ENCODE measurements around the gene HDAC5.

HDAC5 gene

GRCh38 chr17:44086364-44087311 is 36.8 kb downstream of the HDAC5 start:
- DNase-seq (ENCODE audit: low spot score): no peak

DNA sequence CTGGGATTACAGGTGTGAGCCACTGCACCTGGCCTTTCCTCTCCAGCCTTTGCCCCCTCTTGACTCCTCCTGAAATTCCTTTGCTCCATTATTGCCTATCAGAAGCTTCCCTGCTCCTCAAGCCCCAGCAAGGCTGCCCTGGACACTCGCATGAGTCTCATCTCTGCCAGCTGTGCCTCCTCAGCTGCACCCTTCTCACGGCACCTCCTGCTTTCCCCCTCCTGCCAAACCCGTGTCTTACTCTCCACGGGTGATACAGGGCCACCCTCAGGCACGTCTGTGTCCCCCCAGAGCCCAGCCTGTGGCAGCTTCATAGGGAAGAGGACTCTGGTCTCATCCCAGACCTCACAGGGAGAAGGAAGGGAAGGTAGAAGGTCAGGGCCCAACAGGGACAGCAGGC is 37.5 kb downstream of the HDAC5 start:
- DNase-seq (ENCODE audit: low spot score): no peak

DNA sequence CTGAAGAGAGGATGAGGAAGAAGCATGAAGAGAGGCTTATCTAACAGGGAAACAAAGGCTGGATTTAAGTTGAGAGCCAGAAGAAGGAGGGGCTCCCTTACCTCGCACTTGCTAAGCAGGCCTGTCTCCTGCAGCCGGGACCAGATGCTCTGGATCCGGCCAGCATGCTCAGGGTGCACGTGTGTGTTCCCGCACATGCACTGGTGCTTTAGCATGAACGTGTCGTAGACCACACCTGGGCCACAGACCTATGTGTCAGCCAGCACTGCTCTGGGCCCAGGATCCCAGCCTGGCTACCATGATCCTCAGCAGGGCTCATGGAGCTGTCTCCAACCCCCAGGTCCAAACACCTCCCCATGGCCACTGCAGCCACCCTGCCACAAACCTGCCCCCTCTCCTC is 38.5 kb downstream of the HDAC5 start:
- DNase-seq (ENCODE audit: low spot score): no peak

GRCh38 chr17:44084131-44084538 is 39.3 kb downstream of the HDAC5 start:
- no peak for DNase-seq (ENCODE audit: low spot score)

DNA sequence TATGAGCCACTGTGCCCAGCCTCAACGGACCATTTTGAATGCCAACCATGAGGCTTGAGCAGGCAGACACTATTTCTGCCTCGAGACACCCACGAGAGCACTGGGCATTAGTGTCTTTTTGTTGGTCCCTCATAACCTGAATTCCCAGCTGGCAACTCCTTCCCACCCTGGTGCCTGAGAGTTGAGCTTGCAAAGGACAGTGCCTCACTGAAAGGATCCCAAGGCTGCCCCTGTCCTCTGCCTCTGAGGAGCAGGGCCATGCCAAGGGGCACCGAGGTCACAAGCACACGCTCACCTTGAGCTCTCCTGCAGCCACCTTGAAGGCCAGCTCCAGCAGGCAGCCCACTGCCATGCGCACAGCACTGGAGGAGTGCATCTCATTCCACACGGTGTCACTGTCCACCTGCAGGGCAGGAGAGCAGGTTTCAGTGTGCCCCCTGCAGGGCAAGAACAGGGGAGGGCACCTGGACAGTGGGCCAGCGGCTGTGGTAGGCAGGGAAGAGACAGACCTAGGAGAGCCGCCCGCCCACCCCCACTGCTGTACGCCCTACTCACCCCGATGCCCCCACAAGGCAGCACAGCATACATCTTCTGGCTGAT is 40.1 kb downstream of the HDAC5 start:
- no peak for DNase-seq (ENCODE audit: low spot score)

DNA sequence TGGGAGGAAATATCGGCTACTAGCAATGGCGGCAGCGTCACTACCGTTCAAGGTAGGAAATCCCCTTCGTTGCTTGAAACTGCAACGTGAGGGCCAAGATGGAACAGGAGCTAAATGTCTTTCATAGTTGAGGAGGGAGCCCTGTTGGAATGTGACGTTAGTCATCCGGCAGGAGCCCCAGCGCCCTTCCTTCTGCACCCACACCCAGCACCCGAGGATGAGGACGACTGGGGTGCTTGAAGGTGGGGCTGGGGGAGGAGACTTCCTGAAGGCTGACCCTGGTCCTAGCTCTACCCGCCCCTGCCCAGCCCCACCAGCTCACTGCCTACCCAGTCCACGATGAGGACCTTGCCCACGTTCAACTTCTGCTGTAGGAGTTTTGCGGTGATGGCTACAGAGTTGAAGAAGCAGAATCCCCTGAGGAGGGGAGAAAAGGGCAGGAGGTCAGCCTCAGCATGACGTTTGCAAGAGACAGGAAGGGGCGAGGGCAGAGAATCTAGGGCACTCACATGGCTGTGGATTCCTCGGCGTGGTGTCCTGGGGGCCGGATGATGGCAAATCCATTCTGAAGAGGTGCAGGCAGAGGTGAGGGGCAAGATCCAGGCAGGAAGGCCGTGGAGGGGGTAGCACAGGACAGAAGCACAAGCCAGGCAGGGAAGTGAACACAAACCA is 41.0 kb downstream of the HDAC5 start:
- DNase-seq (ENCODE audit: low spot score): no peak

DNA sequence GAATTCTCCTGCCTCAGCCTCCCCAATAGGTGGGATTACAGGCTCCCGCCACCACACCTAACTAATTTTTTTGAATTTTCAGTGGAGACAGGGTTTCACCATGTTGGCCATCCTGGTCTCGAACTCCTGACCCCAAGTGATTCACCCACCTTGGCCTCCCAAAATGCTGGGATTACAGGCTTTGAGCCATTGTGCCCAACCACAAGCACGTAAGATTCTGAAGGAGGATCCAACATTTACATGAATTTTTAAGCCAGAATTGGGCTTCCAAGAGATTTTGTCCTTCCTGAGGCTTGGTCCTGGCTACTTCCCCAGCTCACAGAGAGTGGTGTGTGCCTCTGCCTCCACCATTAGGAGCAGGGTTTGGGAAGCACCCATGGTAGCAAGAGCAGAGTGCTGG is 41.8 kb downstream of the HDAC5 start:
- no peak for DNase-seq (ENCODE audit: low spot score)

DNA sequence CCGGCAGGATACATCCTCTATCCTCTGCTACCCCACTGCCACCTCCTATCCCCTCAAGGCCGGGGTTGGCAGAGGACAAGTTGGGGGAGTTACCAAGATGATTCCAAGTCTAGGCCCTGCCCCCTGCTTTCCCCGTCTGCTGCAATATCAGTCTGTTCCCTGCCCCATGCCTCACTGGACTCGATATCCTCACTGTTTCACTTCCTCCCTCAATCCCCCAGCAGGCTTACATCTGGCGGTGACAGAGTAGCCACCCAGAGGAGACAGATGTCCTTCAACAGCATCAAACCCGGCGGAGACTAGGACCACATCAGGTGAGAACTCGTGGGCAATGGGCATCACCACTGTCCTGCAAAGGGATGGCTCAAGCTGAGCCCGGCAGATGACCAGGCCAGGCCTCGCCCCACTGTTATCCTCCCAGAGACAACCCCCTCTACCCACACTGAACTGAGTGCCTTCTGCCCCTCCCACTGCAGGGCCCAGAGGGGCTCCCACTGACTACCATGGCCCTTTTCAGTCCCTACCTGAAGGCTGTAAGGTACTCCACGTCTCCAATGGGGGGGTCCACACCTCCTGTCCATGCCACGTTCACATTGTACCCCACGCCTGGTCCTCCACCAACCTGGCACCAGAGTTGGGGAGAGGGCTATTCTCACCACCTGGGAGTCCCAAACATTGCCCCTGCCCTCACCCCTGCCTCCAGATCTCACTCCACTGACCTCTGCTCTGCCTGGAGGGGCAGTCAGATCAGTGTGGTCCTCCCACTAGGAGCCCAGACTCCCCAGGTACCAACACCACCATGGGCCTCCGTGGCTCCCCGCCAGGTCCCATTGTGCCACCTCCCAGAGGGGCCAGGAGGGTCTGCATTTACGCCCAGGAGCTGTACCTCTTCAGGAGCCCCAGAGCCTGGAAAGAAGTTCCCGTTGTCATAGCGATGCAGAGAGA is 43.3 kb downstream of the HDAC5 start:
- no peak for DNase-seq (ENCODE audit: low spot score)

DNA sequence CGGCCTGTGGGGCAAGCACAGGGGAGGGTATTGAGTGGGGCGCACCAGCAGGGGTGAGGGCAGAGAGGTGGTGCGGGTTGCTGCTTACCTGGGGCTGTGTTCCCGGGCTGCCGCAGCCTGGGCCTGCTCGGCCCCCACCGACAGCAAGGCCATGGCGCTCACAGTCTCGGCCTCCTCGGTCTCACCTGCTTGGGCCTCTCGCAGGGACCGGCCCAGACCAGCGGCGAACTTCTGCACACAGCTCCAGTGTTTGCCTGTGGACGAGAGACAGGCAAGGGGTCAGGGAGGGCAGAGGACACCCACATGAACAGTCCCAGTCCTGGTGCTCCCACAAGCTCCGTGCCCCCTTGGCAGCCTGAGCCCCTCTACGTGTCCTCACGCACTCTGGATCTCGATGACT is 45.0 kb downstream of the HDAC5 start:
- DNase-seq (ENCODE audit: low spot score): no peak

DNA sequence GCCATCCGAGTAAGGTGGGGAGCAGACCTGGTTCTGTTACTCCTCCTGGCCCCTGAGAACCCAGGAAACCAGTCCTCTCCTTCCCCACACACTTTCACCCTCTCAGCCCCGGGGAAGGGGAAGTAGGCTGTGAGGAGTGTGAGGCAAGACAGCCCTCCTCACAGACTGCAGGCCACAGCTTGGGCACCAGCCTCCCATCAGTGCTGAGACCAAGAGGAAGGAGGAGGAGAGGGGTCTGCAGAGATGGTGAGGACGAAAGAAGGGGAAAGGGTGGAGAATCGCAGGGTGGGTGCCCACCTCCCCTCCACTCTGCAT is 45.9 kb downstream of the HDAC5 start:
- DNase-seq (ENCODE audit: low spot score): no peak

DNA sequence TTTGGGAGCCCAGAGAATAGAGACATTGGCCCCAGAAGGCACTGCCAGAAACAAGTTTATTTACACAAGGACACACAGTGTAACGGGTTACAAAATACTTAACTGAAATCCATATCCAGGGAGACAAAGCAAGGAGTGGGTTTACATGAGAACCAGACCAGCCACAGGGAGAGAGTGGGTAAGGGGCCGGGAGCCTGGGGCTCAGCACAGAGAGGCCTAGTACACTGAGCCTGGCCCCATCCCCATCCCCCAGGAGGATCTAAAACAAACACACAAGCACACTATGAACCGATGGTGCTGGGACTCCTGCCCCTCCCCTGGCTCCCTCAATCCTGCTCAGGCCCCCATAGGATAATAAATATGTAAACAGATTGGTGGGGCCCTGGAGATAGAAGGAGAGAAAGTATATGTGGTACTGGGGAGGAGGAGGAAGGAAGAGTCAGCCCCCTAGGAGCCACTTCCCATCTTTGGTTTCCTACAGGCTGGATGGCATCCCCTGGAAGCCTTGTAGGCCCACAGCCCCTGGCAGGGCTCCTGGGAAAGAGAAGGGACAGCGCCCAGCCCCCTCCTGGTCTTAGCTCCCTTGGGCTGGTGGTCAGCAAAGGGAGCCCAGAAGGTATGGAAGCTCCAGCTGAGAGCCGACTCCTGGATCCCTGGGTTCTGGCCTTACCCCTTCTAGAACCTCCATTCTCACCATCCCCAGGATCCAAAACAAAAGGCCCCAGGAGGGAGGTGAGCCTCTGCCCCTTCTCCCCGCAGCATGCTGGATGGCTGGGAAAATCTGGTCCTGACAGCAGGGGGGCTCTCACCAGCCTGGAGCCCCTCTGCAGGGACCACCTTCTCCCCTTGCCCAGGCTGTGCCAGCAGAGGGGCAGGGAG is 46.5 kb downstream of the HDAC5 start:
- no peak for DNase-seq (ENCODE audit: low spot score)

DNA sequence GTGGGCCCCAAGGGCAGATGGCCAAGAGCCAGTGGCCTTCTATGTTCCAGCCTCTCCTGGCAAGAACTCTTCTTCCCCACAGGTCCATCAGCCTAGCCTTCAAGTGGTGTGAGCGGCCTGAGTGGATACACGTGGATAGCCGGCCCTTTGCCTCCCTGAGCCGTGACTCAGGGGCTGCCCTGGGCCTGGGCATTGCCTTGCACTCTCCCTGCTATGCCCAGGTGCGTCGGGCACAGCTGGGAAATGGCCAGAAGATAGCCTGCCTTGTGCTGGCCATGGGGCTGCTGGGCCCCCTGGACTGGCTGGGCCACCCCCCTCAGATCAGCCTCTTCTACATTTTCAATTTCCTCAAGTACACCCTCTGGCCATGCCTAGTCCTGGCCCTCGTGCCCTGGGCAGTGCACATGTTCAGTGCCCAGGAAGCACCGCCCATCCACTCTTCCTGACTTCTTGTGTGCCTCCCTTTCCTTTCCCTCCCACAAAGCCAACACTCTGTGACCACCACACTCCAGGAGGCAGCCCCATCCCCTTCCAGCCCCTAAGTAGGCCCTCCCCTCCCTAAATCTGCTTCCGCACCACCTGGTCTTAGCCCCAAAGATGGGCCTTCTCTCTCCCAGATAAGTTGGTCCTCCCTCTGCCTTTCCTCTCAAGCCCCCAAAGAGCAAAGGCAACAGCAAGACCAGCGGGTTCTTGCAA is 47.7 kb downstream of the HDAC5 start:
- DNase-seq (ENCODE audit: low spot score): no peak

DNA sequence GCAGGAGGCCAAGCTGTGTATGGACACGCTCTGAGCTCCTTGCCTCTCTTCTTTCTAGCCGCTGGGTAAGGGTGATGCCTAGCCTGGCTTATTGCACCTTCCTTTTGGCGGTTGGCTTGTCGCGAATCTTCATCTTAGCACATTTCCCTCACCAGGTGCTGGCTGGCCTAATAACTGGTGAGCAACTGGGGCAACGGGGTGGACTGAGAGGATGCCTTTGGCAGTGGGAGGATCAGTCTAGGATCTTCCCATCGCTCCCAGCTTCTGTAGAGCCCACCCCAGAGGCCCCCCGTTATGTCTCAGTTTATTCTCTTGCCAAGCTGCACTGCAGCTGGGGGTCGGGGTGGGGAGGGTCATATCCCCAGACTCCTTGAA is 48.5 kb downstream of the HDAC5 start:
- DNase-seq (ENCODE audit: low spot score): no peak

GRCh38 chr17:44074231-44074910 is 49.1 kb downstream of the HDAC5 start:
- DNase-seq (ENCODE audit: low spot score): no peak

GRCh38 chr17:44071772-44072171 is 51.7 kb downstream of the HDAC5 start:
- no peak for DNase-seq (ENCODE audit: low spot score)

DNA sequence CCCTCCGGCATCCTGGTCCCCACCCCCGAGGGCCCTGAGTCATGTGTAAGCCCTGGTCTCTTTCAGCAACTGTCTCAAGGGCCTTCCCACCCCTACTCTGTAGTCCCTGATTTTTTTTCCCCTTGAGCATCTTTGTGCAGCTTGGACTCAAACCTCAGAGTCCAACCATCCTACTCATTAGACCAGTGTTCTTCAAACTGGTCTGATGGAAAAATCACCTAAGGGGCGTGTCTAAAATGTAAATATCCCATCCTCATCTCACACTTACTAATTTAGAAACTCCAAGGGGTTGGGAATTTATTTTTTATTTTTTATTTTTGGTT is 52.3 kb downstream of the HDAC5 start:
- DNase-seq (ENCODE audit: low spot score): no peak

- DNase-seq (ENCODE audit: low spot score): peak; percentile 97
Observed at GRCh38 chr17:44070455-44071197, 52.8 kb downstream of the HDAC5 start, which contains the start of gene G6PC3. Gene G6PC3 (plus strand): TSS chr17:44070735. CDS start chr17:44070966, 231 bp downstream.

GRCh38 chr17:44069974-44070454 is 53.4 kb downstream of the HDAC5 start:
- DNase-seq (ENCODE audit: low spot score): no peak

- no peak for DNase-seq (ENCODE audit: low spot score)
Observed at GRCh38 chr17:44067545-44067940, 55.9 kb downstream of the HDAC5 start.

Measured in globus pallidus (tissue), 1 donor.